HL-60 (cell line): ENCODE data around the gene SH3PXD2A.

Experiments used
- POLR2AphosphoS5 ChIP-seq: IDR thresholded peaks from 2 replicates; pipeline ENCODE4 v1.6.1; 2012; ENCODE audit warnings: low read depth
- SPI1 ChIP-seq: IDR thresholded peaks from 2 replicates; pipeline ENCODE4 v1.6.1; 2012; ENCODE audit warnings: low read depth, mild to moderate bottlenecking, borderline replicate concordance
- TF ChIP-seq, protein P1 (sequence below): IDR thresholded peaks from one replicate; pipeline ENCODE4 v1.5.1; 2011; ENCODE audit warnings: low read length, control low read depth, inconsistent platforms; ENCODE audit not compliant: insufficient read depth
- TF ChIP-seq, protein P2 (sequence below): IDR thresholded peaks from 2 replicates; pipeline ENCODE4 v1.6.1; 2012; ENCODE audit warnings: low read depth; ENCODE audit not compliant: insufficient replicate concordance

DNA sequence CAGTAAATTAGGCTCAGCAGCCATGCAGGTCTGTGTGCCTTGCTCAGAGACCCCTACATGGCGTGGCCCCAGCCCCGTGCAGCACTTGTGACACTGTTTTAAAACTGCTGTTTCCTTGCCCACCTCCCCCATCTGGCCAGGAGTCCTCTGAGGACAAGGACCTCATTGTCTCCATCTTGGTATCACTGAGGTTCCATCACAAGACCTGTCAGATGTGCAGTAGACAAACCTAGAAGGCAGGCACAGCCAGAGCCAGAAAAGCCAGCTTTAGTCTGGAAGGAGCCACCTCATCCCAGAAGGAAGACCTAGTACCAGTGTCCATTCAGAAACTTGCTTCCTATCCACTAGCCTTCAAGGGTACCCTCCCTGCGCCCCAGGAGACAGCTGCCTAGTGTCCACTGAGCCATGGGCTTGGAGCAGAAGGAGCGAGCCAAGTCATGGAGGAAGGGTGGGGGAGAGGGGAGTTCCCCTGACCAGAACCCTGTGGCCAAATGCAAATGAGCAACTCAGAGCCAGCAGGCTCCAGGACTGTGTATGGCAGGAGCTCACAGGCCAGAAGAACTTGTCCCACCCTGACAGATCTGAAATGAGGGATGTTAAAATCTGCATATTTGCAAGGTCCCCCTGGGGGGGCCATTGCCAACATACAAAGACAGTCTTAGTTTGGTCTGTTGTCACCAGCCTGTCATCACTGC is 176.1 kb downstream of the SH3PXD2A start:
- TF ChIP-seq, protein P1, sequence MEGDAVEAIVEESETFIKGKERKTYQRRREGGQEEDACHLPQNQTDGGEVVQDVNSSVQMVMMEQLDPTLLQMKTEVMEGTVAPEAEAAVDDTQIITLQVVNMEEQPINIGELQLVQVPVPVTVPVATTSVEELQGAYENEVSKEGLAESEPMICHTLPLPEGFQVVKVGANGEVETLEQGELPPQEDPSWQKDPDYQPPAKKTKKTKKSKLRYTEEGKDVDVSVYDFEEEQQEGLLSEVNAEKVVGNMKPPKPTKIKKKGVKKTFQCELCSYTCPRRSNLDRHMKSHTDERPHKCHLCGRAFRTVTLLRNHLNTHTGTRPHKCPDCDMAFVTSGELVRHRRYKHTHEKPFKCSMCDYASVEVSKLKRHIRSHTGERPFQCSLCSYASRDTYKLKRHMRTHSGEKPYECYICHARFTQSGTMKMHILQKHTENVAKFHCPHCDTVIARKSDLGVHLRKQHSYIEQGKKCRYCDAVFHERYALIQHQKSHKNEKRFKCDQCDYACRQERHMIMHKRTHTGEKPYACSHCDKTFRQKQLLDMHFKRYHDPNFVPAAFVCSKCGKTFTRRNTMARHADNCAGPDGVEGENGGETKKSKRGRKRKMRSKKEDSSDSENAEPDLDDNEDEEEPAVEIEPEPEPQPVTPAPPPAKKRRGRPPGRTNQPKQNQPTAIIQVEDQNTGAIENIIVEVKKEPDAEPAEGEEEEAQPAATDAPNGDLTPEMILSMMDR: no peak
- TF ChIP-seq, protein P2, sequence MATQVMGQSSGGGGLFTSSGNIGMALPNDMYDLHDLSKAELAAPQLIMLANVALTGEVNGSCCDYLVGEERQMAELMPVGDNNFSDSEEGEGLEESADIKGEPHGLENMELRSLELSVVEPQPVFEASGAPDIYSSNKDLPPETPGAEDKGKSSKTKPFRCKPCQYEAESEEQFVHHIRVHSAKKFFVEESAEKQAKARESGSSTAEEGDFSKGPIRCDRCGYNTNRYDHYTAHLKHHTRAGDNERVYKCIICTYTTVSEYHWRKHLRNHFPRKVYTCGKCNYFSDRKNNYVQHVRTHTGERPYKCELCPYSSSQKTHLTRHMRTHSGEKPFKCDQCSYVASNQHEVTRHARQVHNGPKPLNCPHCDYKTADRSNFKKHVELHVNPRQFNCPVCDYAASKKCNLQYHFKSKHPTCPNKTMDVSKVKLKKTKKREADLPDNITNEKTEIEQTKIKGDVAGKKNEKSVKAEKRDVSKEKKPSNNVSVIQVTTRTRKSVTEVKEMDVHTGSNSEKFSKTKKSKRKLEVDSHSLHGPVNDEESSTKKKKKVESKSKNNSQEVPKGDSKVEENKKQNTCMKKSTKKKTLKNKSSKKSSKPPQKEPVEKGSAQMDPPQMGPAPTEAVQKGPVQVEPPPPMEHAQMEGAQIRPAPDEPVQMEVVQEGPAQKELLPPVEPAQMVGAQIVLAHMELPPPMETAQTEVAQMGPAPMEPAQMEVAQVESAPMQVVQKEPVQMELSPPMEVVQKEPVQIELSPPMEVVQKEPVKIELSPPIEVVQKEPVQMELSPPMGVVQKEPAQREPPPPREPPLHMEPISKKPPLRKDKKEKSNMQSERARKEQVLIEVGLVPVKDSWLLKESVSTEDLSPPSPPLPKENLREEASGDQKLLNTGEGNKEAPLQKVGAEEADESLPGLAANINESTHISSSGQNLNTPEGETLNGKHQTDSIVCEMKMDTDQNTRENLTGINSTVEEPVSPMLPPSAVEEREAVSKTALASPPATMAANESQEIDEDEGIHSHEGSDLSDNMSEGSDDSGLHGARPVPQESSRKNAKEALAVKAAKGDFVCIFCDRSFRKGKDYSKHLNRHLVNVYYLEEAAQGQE: no peak
- no peak for TF ChIP-seq SPI1
- no peak for TF ChIP-seq POLR2AphosphoS5
